IPS-NIHi11 (cell line): Measurements from ENCODE around the gene EEF1AKMT4.
"Not testable (repeated sequence)": the region's sequence is repeated elsewhere in the genome, so short reads cannot be mapped to it uniquely, and the experiment has no call there.

ENCODE experiments used
- DNase-seq: peaks from one replicate; pipeline ENCODE4 v3.0.0; 2012; ENCODE audit warnings: mixed read lengths, low spot score

EEF1AKMT4 gene

GRCh38 chr3:184259878-184260723 lies 10.6 kb downstream of the EEF1AKMT4 start:
- peak; percentile 95 for DNase-seq

DNA sequence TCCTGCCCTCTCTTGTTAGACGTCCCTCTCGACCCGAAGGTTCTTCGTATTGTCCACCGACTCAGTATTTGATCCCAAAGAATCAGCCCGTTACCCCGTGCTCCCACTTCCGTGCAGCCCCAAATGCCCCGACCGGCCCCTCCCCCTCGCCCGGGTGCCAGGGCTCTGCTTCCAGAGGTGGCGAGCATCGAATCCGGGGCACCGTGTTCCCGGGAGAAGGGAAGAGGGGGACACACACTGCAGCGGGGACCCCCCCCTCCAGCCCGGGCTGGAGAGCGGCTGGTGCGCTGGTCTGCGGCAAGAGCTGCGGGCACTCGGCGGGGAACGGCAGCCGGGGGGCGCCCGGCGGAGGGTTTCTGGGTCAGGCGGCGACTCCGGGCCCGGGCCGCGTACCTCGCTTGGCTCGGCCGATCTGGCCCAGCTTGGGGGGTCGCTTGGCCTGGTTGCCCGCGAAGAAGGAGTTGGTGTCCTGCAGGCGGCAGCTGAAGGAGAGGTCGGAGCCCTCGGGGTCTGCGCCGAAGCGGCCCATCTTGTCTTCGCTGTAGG lies 11.3 kb downstream of the EEF1AKMT4 start:
- peak; percentile 43 for DNase-seq

GRCh38 chr3:184261270-184261853 lies 11.9 kb downstream of the EEF1AKMT4 start, which contains the start of gene CAMK2N2:
Gene CAMK2N2 (minus strand): TSS chr3:184261553. CDS start chr3:184261285, 268 bp downstream.
- DNase-seq = peak; percentile 92

DNA sequence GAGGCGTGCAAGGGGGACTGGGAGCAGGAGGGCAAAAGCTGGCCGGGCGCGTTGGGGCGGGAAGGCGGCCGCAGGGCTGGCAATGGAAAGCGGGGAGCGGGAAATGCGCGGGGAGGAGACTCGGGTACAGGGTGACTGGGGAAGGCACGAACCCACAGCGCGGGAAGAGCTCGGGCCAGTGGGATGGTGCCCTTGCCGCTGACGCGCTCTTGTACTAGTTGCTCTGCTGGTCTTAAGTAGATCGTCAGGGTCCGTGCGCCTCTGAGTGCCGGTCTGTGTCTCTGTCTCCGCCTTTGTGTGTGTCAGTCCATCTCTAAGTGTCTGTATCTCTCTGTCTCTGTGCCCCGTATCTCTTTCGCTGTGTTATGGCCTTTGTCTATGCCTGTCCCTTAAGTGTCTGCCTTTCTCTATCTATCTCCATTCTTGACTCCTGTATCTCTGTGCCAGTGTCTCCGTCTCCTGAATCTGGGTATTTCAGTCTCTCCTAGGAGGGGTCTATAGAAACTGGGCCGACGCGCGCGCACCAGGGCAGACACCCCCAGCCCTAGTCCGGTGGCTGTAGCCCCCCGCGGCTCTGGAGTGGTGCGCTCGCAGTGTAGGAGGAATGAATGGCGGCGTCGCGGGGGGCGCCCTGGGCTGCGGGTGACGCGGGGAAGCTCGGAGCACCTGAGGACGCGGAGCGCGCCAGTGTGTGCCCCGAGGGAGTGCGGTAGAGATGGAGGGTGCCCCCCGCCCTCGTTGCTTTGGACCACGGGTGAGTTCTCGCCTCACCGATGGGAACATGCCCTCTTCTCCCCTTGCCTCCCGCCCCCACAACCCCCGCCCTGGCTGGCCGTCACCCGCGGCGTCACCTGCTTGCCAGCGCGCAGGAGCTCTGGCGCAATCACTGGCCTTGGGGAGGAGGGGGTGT lies 12.6 kb downstream of the EEF1AKMT4 start:
- DNase-seq = peak; percentile 58

DNA sequence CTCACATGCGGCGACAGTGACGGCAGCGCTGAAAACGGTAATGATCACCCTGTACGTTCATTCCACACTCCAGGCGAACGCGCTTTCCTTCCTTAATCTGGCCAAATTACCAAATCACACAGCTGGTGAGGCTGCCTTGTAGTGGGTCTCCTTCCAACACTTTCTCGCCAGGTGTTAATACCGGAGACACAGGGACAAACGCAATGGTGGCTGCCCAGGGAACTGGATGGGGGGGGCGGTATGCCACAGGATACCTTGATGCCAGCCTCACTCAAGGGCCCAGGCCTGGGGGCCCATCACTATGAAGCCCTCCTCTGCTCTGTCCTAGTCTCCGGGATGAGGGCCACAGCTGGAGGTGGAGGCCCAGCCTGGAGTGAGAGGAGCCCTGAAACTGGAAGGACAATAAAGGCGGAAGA lies 13.3 kb downstream of the EEF1AKMT4 start:
- DNase-seq = no peak

- not testable (repeated sequence) for DNase-seq
Observed at GRCh38 chr3:184267249-184267648, 17.8 kb downstream of the EEF1AKMT4 start.

GRCh38 chr3:184272269-184272668 lies 22.8 kb downstream of the EEF1AKMT4 start:
- no peak for DNase-seq

DNA sequence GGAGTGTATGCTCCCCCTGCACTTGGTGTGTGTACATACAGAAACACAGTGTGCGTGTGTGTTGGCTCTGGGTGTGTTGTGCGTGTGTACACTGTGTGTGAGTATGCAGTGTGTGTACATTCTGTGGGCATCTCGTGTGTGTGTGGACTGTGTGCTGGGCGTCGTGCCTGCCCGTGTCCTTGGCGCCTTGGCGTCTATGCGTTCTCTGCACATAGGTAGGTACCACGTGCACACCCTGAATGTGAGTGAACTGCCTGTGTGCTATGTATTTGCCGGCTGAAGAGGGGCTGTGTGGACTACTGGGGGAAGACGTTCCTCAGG lies 25.9 kb downstream of the EEF1AKMT4 start:
- no peak for DNase-seq

DNA sequence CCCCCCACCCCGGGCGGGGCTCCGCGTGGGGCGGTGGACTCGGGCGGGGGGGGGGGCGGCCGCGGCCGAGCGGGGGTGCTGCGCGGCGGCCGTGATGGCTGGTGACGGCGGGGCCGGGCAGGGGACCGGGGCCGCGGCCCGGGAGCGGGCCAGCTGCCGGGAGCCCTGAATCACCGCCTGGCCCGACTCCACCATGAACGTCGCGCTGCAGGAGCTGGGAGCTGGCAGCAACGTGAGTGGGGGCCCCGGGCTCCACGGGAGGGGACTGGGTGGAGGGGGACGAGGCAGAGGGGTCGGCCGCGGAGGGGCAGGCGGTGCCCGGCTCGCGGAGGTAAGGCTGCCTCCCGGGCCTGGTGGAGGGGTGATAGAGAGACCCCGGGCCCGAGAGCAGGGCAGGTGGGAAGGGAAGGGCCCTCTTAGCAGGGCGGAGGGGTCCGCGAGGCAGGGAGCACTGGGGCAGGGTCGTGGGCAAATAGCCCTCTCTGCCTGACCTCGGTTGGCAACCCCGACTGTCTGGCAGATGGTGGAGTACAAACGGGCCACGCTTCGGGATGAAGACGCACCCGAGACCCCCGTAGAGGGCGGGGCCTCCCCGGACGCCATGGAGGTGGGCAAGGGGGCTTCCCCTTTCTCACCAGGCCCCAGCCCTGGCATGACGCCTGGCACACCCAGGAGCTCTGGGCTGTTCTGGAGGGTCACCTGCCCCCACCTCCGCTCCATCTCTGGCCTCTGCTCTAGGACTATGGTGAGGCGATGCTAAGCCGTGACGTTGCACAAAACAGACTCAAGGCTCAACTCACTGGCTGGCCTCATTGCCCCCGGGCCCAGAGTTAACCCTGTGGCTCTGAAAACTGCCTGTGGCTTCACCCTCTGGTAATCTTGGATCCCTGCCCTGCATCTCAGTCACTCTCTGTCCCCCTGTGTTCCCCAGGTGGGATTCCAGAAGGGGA lies 26.8 kb downstream of the EEF1AKMT4 start, which contains the start of gene ECE2:
Gene ECE2, plus strand, starts transcription at position 62 of the 950 bp plus-strand sequence. Its CDS starts 132 bp downstream, at position 194.
- peak; percentile 58 for DNase-seq

GRCh38 chr3:184277366-184277765 lies 27.9 kb downstream of the EEF1AKMT4 start:
- DNase-seq = no peak

DNA sequence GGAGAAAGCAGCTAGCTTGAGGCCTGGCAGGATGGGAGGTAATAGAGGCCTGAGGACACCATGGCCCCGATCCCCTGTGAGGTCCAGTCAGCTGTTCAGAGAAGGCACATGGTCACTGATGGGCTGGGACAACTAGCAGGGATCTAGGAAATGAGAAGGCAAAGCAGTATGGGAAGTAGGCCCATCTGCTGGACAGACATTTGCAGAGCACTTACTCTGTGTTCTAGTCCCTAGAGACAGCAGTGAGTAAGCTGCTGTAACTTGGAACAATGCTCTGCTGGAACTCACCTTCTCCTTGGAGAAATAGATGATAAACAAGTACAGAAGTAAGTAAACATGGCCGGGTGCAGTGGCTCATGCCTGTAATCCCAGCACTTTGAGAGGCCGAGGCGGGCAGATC lies 33.5 kb downstream of the EEF1AKMT4 start:
- DNase-seq = no peak

- DNase-seq = no peak
Observed at GRCh38 chr3:184283681-184284080, 34.2 kb downstream of the EEF1AKMT4 start.

GRCh38 chr3:184284696-184285095 lies 35.2 kb downstream of the EEF1AKMT4 start:
- peak; percentile 97 for DNase-seq

GRCh38 chr3:184289426-184289938 lies 40.0 kb downstream of the EEF1AKMT4 start:
- peak; percentile 83 for DNase-seq

GRCh38 chr3:184290331-184290730 lies 40.9 kb downstream of the EEF1AKMT4 start:
- no peak for DNase-seq

DNA sequence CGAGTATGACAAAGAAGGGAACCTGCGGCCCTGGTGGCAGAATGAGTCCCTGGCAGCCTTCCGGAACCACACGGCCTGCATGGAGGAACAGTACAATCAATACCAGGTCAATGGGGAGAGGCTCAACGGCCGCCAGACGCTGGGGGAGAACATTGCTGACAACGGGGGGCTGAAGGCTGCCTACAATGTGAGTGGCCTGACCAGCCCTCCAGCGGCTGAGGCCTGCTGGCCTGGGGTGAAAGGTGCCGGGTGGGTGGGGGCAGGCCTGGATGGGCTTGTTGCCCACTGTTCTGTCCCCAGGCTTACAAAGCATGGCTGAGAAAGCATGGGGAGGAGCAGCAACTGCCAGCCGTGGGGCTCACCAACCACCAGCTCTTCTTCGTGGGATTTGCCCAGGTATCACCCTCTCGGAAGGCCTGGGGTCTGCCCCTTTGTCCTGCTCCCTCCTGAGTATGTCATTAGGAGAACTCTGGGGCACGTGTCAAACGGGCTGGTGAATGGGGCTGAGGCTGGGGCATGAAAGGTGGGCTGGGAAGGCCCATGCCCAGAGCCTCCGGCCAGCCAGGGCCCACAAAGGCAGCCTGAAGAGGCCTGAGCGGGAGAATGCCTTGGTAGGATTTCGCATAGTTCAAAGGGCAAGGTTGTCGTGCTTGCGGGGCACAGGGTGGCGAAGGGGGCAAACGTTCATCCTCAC lies 41.7 kb downstream of the EEF1AKMT4 start:
- DNase-seq = no peak

DNA sequence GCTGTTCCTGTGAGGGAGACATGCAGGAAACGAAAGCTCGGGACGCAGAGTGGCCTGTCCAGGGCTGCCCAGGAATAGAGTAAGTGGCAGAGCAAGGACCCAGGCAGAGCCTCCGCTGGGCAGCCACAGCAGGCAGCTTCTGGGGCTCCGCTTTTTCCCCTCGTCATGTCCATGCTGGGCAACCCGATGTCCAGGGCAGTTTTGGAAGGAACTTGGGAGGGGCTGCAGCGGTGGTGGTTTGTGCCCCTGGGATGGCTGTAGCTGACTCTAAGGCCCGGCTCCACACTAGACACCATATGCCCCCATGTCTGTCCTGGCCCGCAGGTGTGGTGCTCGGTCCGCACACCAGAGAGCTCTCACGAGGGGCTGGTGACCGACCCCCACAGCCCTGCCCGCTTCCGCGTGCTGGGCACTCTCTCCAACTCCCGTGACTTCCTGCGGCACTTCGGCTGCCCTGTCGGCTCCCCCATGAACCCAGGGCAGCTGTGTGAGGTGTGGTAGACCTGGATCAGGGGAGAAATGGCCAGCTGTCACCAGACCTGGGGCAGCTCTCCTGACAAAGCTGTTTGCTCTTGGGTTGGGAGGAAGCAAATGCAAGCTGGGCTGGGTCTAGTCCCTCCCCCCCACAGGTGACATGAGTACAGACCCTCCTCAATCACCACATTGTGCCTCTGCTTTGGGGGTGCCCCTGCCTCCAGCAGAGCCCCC lies 42.4 kb downstream of the EEF1AKMT4 start:
- DNase-seq = no peak

DNA sequence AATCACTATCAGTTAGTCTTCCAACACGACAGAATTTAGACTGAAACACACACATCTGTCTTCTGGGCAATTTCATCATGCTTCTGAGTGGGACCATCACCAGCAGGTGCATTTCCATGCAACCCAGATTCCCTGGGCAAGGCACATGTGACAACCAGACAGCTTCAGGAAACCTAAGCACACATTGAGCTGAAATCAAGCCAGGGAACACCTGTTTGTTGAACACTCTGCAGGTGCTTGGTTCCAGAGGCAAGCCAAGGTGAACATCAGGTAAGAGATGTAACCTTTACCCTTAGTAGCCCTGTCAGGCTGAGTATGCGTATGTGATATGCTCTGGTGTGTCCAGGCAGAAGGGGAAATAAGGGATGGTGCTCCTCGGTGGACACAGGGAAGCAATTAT lies 46.3 kb downstream of the EEF1AKMT4 start:
- no peak for DNase-seq

- no peak for DNase-seq
Observed at GRCh38 chr3:184296616-184297015, 47.1 kb downstream of the EEF1AKMT4 start.
